HG02981 (cell line): ENCODE data around the gene STX1A.
"Not testable (repeated sequence)": the region's sequence is repeated elsewhere in the genome, so short reads cannot be mapped to it uniquely, and the experiment has no call there.

Experiments
- ATAC-seq: cut with Tn5 transposase; IDR thresholded peaks from one replicate; pipeline ENCODE4 v1.9.1; 2021; ENCODE audit warnings: mild to moderate bottlenecking, moderate library complexity; ENCODE audit not compliant: unreplicated experiment

STX1A gene

DNA sequence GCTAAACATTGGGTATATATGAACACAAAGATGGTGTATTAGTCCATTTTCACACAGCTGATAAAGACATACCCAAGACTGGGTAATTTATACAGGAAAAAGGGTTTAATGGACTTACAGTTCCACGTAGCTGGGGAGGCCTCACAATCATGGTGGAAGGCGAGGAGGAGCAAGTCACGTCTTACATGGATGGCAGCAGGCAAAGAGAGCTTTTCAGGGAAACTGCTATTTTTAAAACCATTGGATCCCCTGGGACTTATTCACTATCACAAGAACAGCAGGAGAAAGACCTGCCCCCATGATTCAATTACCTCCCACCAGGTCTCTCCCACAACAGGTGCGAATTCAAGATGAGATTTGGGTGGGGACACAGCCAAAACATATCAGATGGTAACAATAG, 64.2 kb downstream of the STX1A start:
- ATAC-seq: not testable (repeated sequence)

DNA sequence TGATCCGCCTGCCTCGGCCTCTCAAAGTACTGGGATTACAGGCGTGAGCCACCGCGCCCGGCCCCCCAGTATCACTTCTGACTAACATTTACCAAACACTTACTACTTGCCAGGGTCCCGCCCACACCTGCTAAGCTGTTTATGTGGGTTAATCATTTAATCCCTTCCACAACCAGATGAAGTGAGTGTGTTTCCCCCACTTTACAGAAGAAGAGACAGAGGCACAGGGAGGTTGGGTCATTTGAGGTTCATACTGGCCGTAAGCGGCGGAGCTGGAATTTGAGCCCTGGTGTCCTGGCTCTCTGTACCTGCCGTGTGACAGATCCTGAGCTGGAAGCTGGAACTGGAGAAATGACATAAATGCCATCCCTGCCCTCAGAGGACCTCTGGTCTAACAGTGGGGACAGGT, 66.9 kb downstream of the STX1A start:
- ATAC-seq: no peak

DNA sequence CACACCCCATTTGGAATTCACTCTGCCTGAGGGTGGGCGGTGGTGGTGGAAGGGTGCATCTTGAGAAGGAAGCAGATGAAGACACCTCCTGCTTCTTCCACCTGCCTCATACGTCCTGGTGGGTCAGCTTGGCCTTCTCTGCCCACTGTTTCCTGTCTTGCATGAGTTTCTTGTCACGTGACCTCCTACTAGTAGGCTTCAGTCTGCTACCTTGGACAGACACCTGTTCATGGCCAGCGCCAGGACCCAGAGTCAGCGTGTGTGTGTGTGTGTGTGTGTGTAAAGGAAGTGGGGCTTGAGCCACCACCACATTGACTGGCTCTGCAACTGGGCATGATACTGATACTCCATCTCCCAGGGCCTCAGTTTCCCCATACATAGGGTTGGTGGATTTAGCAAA, 68.9 kb downstream of the STX1A start:
- ATAC-seq: no peak

DNA sequence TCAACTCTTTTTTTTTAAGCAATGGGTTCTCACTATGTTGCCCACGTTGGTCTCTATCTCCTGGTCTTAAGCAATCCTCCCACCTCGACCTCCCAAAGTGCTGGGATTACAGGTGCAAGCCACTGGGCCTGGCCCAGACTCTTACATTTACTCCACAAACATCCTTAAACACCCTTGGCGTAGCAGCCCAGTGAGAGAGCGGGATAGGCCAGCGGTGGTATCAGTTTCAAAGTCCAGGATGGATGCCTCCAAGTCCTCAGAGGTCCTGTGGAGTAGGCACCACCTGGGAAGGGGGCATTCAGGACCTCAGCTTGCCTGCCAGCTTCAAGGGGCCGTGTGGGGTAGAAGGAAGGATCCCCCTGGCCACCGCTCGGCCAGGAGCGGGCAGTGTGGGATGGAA, 69.9 kb downstream of the STX1A start:
- ATAC-seq: no peak
